ENCODE results near the gene TRDN. TPM values are rescaled to one million over a fixed set of nuclear protein-coding genes. Genes with fewer than 3 reads are reported as not detected.

TRDN gene
- total RNA-seq, 1 experiment from 2014 or later, result 39.8 TPM

- POLR2A ChIA-PET, result no interaction called here
- no peak overlapping the region for H3K27ac Mint-ChIP-seq
- no peak overlapping the region for H3K4me3 Mint-ChIP-seq
- TF ChIP-seq ZNF232 (CRISPR knock-in tag; IDR thresholded peaks at IDR 0.05), result no peak
- TF ChIP-seq ZNF263 (CRISPR knock-in tag; IDR thresholded peaks at IDR 0.05; ENCODE audit: low read depth), result no peak
- ATAC-seq (no peak), DNase-seq (ENCODE audit: low spot score) (no peak)
- peaks cover 4% of the 10 kb centered on the region; the same call in 1 of the 2 replicates for H3K9me3 Mint-ChIP-seq
- CTCF ChIA-PET, result no interaction called here
- no peaks in the 10 kb centered on the region for H3K27me3 Mint-ChIP-seq (ENCODE audit: low read depth)
- no peaks in the 10 kb centered on the region for H3K36me3 Mint-ChIP-seq
- H3K4me1 Mint-ChIP-seq, result peaks cover 39% of the 10 kb centered on the region
Observed at GRCh38 chr6:123632641-123633040, 4.1 kb downstream of the TRDN start.

GRCh38 chr6:123629258-123629941 lies 7.3 kb downstream of the TRDN start:
- Mint-ChIP-seq H3K9me3 (peaks cover 4% of the 10 kb centered on the region; the same call in 1 of the 2 replicates), H3K4me3 (no peak overlapping the region), H3K36me3 (no peaks in the 10 kb centered on the region), H3K27me3 (ENCODE audit: low read depth) (no peaks in the 10 kb centered on the region), H3K27ac (no peak overlapping the region), H3K4me1 (peaks cover 19% of the 10 kb centered on the region)
- DNase-seq (ENCODE audit: low spot score), result no peak
- ATAC-seq, result peak; percentile 60
- CTCF ChIA-PET, result interaction anchor here (0.8 to 1.0 kb wide), 2 partner anchors 9 to 86 kb away, joined by 3 to 6 read pairs; no protein-coding TSS in a partner anchor
- POLR2A ChIA-PET, result no interaction called here
- TF ChIP-seq ZSCAN18 (CRISPR knock-in tag; IDR thresholded peaks at IDR 0.05), result no peak
- no peak for TF ChIP-seq SMAD3 (CRISPR knock-in tag; IDR thresholded peaks at IDR 0.05; ENCODE audit: borderline replicate concordance)
- no peak for TF ChIP-seq MYBL2 (CRISPR knock-in tag; IDR thresholded peaks at IDR 0.05)
- no peak for TF ChIP-seq AFF4 (CRISPR knock-in tag; IDR thresholded peaks at IDR 0.05; ENCODE audit: borderline replicate concordance)
- TF ChIP-seq ZNF263 (CRISPR knock-in tag; IDR thresholded peaks at IDR 0.05; ENCODE audit: low read depth), result no peak
- no peak for TF ChIP-seq E2F4 (CRISPR knock-in tag; IDR thresholded peaks at IDR 0.05; ENCODE audit: borderline replicate concordance, low read depth)
- TF ChIP-seq, protein P1, sequence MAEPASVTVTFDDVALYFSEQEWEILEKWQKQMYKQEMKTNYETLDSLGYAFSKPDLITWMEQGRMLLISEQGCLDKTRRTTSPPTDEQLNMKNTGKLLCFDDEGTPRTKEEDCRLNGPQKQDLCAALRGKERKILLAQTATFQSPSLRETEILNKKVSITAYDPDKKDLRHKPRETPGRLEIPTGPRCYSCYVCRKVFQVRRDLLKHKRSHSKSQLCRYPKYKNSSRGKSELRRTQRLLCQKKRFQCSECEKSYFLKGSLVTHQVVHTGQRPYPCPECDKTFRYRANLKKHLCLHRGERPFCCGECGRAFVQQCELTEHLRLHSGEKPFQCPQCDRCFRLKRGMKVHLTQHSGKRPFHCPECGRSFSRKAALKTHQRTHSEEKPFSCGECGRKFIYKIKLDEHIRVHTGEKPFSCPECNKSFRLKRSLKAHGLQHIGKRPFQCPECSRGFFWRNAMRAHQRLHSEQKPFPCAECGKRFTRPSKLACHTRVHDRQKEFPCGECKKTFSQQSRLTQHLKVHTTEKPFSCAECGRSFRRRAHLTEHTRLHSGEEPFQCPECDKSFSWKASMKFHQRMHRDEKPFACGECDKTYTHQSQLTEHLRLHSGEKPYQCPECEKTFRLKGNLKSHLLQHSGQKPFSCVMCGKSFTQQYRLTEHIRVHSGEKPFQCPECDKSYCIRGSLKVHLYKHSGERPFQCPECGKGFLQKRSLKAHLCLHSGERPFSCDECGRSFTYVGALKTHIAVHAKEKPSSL (CRISPR knock-in tag; conservative IDR thresholded peaks at IDR 0.05), result no peak
- no peak for TF ChIP-seq ATF1 (CRISPR knock-in tag; IDR thresholded peaks at IDR 0.05)

DNA sequence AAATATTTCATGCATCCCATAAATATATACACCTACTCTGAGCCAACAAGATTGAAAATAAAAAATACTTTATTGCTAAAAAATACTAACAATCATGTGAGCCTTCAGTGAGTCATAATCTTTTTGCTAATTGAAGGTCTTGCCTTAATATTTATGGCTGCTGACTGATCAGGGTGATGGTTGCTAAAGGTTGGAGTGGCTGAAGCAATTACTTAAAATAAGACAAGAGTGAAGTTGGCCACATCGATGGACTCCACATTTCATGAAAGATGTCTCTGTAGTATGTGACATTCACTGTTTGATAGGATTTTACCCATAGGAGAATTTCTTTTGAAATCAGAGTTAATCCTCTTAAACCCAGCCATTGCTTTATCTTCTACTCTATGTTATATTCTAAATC lies 11.1 kb downstream of the TRDN start:
- no peak for DNase-seq (ENCODE audit: low spot score)
- ChIA-PET CTCF (no interaction called here), POLR2A (no interaction called here)
- H3K36me3 Mint-ChIP-seq, result no peaks in the 10 kb centered on the region
- ATAC-seq, result no peak
- no peaks in the 10 kb centered on the region for H3K27me3 Mint-ChIP-seq (ENCODE audit: low read depth)
- no peak overlapping the region for H3K4me3 Mint-ChIP-seq
- peaks cover 4% of the 10 kb centered on the region; the same call in 1 of the 2 replicates for H3K9me3 Mint-ChIP-seq
- H3K4me1 Mint-ChIP-seq, result peaks cover 12% of the 10 kb centered on the region
- no peak overlapping the region for H3K27ac Mint-ChIP-seq
- TF ChIP-seq ATF6 (CRISPR knock-in tag; IDR thresholded peaks at IDR 0.05) (no peak), E2F5 (CRISPR knock-in tag; IDR thresholded peaks at IDR 0.05) (no peak), STAT6 (CRISPR knock-in tag; conservative IDR thresholded peaks at IDR 0.05; ENCODE audit: low read depth) (no peak), EMX1 (CRISPR knock-in tag; IDR thresholded peaks at IDR 0.05) (no peak)
- TF ChIP-seq, protein P2, sequence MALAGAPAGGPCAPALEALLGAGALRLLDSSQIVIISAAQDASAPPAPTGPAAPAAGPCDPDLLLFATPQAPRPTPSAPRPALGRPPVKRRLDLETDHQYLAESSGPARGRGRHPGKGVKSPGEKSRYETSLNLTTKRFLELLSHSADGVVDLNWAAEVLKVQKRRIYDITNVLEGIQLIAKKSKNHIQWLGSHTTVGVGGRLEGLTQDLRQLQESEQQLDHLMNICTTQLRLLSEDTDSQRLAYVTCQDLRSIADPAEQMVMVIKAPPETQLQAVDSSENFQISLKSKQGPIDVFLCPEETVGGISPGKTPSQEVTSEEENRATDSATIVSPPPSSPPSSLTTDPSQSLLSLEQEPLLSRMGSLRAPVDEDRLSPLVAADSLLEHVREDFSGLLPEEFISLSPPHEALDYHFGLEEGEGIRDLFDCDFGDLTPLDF (CRISPR knock-in tag; IDR thresholded peaks at IDR 0.05), result no peak
